ENCODE results near the gene PTPRR. TPM values are rescaled to one million over a fixed set of nuclear protein-coding genes. Genes with fewer than 3 reads are reported as not detected.

Gene PTPRR
- total and polyA plus RNA-seq, 10 of the 15 experiments (the other 5 are each of a cell fraction or from before 2014, with no cell fraction given) = 0.14 to 3.1 (median 0.42) TPM

- SMC1A ChIA-PET (ENCODE audit: uncharacterized antibody, unreplicated experiment) = no interaction called here
- ATAC-seq = no peak
- H3K9me3 ChIP-seq (replicated peaks; ENCODE audit: control insufficient read depth, insufficient read depth, low read length) = no peaks in the 10 kb centered on the region
- no peak for FAIRE-seq
- DNase-seq (ENCODE audit: low read depth, low spot score) = no peak
- RAD21 ChIA-PET (ENCODE audit: unreplicated experiment) = no interaction called here
- H4K20me1 ChIP-seq (ENCODE audit: control insufficient read depth, insufficient read depth) = no peaks in the 10 kb centered on the region
- no peaks in the 10 kb centered on the region for H3K36me3 ChIP-seq (ENCODE audit: control insufficient read depth in 2 of 2, insufficient read depth in 2 of 2, low read length in 1 of 2)
- no peak overlapping the region for H3K9ac ChIP-seq (ENCODE audit: control insufficient read depth, insufficient read depth, low read length)
- CTCF ChIA-PET = no interaction called here
- no TSS peak for BruUV-seq (replicated peaks)
- intact Hi-C loops (cut with micrococcal nuclease; ENCODE audit: unreplicated experiment) = no loop called here
- no peak overlapping the region for H2AFZ ChIP-seq (ENCODE audit: control insufficient read depth, low read depth, low read length)
- H3K79me2 ChIP-seq (ENCODE audit: control insufficient read depth, insufficient read depth, low read length) = no peaks in the 10 kb centered on the region
- no peaks in the 10 kb centered on the region for H3K27me3 ChIP-seq (replicated peaks in 1 of 2; ENCODE audit: control insufficient read depth in 2 of 2, insufficient read depth in 2 of 2, low read length in 1 of 2)
- no peak overlapping the region for H3K27ac ChIP-seq (ENCODE audit: control insufficient read depth, insufficient read depth)
- in situ Hi-C loops (cut with MboI) = no loop called here
- no peak overlapping the region for H3K4me2 ChIP-seq (ENCODE audit: control insufficient read depth, insufficient read depth)
- no peak overlapping the region for H3K4me3 ChIP-seq
- H3K4me1 ChIP-seq (ENCODE audit: control insufficient read depth, insufficient read depth, low read length) = no peaks in the 10 kb centered on the region
- 0% methylated on average over 4 of the region's 4 CpGs for WGBS (ENCODE audit: insufficient coverage, insufficient replicate concordance, low lambda C conversion rate, missing lambda C conversion rate)
- POLR2A ChIA-PET = no interaction called here
- TF ChIP-seq PAX5 (IDR thresholded peaks at IDR 0.05; ENCODE audit: borderline replicate concordance, low read depth, low read length) (no peak), CREB1 (IDR thresholded peaks at IDR 0.05; ENCODE audit: low read depth) (no peak), POLR2A (IDR thresholded peaks at IDR 0.05; ENCODE audit: low read depth, low read length) (no peak), MEF2B (IDR thresholded peaks at IDR 0.05; ENCODE audit: partially characterized antibody, poor library complexity, severe bottlenecking) (no peak), SIN3A (IDR thresholded peaks at IDR 0.05; ENCODE audit: low read depth, low read length) (no peak), ZBTB4 (CRISPR knock-in tag; IDR thresholded peaks at IDR 0.05) (no peak), SMAD1 (IDR thresholded peaks at IDR 0.05; ENCODE audit: low read depth, partially characterized antibody) (no peak), DPF2 (IDR thresholded peaks at IDR 0.05) (no peak), IKZF1 (conservative IDR thresholded peaks at IDR 0.05) (no peak), YY1 (IDR thresholded peaks at IDR 0.05; ENCODE audit: low read depth, low read length) (no peak)
- TF ChIP-seq, protein P1, sequence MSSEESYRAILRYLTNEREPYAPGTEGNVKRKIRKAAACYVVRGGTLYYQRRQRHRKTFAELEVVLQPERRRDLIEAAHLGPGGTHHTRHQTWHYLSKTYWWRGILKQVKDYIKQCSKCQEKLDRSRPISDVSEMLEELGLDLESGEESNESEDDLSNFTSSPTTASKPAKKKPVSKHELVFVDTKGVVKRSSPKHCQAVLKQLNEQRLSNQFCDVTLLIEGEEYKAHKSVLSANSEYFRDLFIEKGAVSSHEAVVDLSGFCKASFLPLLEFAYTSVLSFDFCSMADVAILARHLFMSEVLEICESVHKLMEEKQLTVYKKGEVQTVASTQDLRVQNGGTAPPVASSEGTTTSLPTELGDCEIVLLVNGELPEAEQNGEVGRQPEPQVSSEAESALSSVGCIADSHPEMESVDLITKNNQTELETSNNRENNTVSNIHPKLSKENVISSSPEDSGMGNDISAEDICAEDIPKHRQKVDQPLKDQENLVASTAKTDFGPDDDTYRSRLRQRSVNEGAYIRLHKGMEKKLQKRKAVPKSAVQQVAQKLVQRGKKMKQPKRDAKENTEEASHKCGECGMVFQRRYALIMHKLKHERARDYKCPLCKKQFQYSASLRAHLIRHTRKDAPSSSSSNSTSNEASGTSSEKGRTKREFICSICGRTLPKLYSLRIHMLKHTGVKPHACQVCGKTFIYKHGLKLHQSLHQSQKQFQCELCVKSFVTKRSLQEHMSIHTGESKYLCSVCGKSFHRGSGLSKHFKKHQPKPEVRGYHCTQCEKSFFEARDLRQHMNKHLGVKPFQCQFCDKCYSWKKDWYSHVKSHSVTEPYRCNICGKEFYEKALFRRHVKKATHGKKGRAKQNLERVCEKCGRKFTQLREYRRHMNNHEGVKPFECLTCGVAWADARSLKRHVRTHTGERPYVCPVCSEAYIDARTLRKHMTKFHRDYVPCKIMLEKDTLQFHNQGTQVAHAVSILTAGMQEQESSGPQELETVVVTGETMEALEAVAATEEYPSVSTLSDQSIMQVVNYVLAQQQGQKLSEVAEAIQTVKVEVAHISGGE (CRISPR knock-in tag; IDR thresholded peaks at IDR 0.05) = no peak
- TF ChIP-seq, protein P2, sequence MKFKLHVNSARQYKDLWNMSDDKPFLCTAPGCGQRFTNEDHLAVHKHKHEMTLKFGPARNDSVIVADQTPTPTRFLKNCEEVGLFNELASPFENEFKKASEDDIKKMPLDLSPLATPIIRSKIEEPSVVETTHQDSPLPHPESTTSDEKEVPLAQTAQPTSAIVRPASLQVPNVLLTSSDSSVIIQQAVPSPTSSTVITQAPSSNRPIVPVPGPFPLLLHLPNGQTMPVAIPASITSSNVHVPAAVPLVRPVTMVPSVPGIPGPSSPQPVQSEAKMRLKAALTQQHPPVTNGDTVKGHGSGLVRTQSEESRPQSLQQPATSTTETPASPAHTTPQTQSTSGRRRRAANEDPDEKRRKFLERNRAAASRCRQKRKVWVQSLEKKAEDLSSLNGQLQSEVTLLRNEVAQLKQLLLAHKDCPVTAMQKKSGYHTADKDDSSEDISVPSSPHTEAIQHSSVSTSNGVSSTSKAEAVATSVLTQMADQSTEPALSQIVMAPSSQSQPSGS (IDR thresholded peaks at IDR 0.05; ENCODE audit: low read length) = no peak
These were observed 96.0 kb downstream of the PTPRR start for GRCh38 chr12:70824511-70824910.
